C4-2B (cell line): Measurements from ENCODE around the gene ABHD14A.
"Not testable (repeated sequence)": the region's sequence is repeated elsewhere in the genome, so short reads cannot be mapped to it uniquely, and the experiment has no call there.

Experiments used
- H3K27ac ChIP-seq: fragments of 450-650 bp; 2 replicates; pipeline ENCODE4 v1.5.1; 2017
- ZFX ChIP-seq: fragments of 450-650 bp; IDR thresholded peaks from 2 replicates; pipeline ENCODE4 v1.6.1; 2017
- TF ChIP-seq, protein P1 (sequence below): fragments of 450-650 bp; conservative IDR thresholded peaks from 2 replicates; pipeline ENCODE4 v1.5.1; 2017; ENCODE audit warnings: mild to moderate bottlenecking

Gene ABHD14A

GRCh38 chr3:51974963-51975851 is at the start of gene ABHD14A:
TSS of gene ABHD14A (plus strand) at chr3:51975064. CDS start at chr3:51975136, 72 bp downstream.
- peak within 1 kb of the TSS; percentile 95 for H3K27ac ChIP-seq
- peak; percentile 21; the same call in 1 of the 2 replicates for TF ChIP-seq ZFX
- TF ChIP-seq, protein P1, sequence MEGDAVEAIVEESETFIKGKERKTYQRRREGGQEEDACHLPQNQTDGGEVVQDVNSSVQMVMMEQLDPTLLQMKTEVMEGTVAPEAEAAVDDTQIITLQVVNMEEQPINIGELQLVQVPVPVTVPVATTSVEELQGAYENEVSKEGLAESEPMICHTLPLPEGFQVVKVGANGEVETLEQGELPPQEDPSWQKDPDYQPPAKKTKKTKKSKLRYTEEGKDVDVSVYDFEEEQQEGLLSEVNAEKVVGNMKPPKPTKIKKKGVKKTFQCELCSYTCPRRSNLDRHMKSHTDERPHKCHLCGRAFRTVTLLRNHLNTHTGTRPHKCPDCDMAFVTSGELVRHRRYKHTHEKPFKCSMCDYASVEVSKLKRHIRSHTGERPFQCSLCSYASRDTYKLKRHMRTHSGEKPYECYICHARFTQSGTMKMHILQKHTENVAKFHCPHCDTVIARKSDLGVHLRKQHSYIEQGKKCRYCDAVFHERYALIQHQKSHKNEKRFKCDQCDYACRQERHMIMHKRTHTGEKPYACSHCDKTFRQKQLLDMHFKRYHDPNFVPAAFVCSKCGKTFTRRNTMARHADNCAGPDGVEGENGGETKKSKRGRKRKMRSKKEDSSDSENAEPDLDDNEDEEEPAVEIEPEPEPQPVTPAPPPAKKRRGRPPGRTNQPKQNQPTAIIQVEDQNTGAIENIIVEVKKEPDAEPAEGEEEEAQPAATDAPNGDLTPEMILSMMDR, result no peak

DNA sequence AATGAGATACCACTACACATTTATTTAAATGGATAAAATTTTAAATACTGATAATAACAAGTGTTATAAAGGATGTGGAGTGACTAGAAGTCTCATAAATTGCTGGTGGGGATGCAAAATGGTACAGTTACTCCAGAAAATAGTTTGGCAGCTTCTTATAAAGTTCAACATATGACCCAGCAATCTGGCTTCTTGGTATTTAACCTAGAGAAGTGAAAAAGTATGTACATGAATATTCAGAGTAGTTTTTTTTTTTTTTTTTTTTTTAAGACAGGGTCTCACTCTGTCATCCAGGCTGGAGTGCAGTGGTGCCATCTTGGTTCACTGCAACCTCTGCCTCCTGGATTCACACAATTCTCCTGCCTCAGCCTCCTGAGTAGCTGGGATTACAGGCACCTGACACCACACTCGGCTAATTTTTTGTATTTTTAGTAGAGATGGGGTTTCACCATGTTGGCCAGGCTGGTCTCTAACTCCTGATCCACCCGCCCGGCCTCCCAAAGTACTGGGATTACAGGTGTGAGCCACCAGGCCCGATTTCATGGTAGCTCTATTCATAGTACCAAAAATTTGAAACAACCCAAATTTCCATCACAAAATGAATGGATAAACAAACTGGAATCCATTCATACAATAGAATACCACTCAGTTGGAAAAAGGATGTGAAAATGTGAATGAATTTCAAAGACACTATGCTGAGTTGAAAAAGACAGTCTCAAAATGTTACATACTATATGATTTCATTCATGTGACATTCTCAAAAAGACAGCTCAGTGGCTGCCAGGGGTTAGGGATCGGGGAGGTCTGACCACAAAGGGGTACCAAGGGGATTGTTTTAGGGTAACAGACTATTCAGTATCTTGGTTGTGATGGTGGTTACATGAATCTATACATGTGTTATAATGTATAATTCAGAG is 47.5 kb upstream of the ABHD14A start:
- TF ChIP-seq, protein P1, result no peak

GRCh38 chr3:51928438-51928837 is 46.4 kb upstream of the ABHD14A start:
- no peak for TF ChIP-seq ZFX
- TF ChIP-seq, protein P1, result no peak
- no peak overlapping the region for H3K27ac ChIP-seq

More for the DNA sequence above, 47.5 kb upstream of the ABHD14A start:
- H3K27ac ChIP-seq, result no peak overlapping the region

- not testable (repeated sequence) for H3K27ac ChIP-seq
Observed at GRCh38 chr3:51928981-51929380, 45.9 kb upstream of the ABHD14A start.

- no peak for TF ChIP-seq ZFX
- TF ChIP-seq, protein P1, result no peak
Observed at GRCh38 chr3:51929420-51930003, 45.4 kb upstream of the ABHD14A start.

DNA sequence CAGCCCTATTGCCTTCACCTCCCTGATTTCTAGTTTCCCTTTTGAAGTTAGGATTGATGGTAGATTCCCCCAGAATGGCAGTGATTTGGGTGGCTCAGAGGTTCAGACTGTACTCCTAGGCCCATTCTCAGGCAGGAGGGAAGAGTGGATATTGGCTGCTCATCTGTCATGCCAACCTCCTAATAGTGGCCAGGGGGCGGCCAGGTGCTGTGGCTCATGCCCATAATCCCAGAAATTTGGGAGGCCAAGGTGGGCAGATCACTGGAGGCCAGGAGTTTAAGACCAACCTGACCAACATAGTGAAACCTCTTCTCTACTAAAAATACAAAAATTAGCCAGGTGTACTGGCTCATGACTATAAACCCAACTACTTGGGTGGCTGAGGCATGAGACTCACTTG is 44.4 kb upstream of the ABHD14A start:
- no peak overlapping the region for H3K27ac ChIP-seq
- TF ChIP-seq, protein P1, result no peak
- no peak for TF ChIP-seq ZFX

More at GRCh38 chr3:51929420-51930003, 45.4 kb upstream of the ABHD14A start:
- H3K27ac ChIP-seq, result no peak overlapping the region

DNA sequence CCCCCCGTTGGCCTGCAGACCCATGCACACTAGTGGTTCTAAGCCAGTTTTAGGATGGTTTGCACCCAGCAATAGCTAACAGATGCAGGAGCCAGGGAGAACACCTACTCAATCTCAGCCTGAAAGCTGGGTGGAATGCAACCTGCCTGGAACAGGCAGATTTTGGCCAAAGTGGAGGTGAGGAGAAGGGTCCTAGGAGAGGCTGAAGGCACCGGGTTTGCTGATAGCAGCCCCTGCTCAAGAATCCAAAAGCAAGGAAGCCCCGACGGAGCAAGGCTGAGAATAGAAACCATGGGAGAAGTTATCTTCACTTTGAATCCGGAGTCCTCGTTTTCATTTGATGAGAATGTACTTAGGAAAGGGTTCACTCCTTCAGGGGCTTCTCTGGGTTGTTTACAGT is 43.1 kb upstream of the ABHD14A start:
- TF ChIP-seq, protein P1, result no peak
- TF ChIP-seq ZFX, result no peak
- no peak overlapping the region for H3K27ac ChIP-seq
